Activated naive CD4-positive, alpha-beta T cell (primary cell): ENCODE measurements around the gene ACSL6.

Experiments
- DNase-seq, 4 experiments: peaks; one replicate each; lab custom pipeline; 2025; lab: John Stamatoyannopoulos, UW

ACSL6 gene

DNA sequence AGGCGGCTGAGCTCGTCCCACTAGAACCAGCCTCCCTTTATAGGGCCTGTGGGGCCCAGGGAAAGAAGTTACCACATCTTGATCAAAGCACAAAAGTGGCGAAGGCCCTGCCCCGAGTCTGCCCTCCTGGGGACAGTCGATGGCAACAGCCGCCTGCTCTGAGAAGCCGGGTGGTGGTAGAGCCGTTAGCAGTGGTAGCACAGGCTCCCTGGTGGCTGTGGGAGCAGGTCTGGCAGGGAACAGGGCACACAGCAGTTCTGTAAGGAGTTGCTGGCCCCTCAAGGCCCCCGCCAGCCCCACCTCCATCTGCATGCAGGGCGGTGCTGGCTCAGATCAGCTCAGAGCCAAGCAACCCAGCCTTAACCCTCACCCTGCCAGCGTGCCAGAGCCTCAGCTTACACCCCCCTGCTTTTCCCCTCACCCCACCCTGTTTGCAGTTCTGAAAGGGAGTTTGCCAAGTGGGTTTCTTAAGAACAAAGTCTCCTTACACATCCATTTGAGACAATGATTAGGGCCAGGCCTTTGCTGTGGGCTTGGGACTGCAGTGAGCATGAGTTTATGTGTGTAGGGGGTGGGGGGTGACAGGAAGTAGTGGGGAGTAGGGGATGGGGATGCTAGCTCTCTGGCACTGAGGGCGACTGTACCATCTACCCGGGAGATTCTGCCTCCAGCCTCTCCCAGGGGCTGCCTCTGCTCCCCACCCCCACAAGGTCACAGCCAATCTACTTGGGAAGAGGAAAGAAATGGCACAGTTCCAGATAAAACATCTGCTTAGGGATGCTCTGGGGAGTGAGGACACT lies 11.8 kb downstream of the ACSL6 start:
- DNase-seq = no peak

DNA sequence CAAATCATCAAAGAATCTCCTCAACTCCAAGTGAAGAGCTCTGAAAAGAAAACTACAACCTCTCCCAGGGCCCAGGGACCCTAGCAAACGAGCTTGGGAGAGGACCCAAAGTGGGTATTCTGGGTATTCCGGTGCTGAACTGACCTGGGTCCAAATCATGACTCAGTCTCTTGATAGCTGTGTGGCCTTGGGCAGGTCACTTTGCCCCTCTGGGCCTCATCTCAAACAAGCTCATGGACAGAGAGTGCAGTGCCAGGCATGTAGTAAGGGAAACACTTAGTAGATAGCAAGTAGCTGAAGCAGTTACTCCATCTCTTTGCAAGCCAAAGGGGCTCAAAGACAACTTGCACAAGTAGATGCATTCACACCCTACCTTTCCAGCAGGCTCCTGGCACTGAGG lies 12.4 kb downstream of the ACSL6 start:
- no peak for DNase-seq

DNA sequence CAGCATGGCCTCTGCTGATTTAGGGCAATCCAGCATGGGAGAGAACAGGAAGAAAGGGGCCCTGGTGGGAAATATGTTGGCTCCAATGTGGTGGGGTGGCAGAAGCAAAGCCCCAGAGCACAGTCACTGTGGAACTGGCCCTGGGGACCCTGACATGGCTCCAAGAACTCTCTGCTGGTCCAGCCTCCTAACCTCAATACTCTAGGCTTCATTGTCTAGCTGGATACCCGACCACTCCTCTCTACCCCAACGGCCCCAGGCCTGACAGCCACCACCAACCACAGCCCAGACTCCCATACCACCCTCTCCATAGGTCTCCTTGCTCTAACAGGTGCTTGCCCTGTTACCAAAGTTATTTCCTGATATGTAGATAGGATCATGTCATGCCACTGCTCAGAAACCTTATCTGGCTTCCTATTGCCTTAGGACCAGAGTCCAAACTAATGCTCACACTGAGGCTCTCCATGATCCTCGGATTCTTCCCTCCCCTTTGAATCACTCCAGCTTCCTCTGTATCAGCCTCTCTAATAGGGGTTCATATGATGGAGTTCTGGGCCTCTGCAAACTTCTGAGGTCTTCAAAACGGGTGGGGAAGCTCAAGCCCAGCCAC lies 12.9 kb downstream of the ACSL6 start:
- no peak for DNase-seq

DNA sequence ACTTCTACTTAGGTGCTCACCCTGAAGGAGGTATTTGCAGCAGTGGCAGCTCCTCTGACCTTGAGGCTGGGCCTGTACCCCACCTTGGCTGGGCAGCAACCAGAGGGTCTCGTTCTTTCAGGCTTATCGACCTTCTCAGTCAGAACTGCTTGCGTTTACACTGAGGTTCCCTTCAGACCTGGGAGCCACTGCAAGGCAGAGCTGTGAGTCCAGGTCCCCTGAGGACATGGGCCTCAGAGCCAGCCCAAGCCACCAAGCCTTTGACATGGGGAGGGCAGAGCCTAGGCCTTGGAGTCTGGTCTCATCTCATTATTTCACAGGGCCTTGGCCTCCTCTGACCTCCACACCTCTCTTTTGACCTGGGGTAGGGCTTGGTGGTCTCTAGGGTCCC lies 13.7 kb downstream of the ACSL6 start:
- no peak for DNase-seq

DNA sequence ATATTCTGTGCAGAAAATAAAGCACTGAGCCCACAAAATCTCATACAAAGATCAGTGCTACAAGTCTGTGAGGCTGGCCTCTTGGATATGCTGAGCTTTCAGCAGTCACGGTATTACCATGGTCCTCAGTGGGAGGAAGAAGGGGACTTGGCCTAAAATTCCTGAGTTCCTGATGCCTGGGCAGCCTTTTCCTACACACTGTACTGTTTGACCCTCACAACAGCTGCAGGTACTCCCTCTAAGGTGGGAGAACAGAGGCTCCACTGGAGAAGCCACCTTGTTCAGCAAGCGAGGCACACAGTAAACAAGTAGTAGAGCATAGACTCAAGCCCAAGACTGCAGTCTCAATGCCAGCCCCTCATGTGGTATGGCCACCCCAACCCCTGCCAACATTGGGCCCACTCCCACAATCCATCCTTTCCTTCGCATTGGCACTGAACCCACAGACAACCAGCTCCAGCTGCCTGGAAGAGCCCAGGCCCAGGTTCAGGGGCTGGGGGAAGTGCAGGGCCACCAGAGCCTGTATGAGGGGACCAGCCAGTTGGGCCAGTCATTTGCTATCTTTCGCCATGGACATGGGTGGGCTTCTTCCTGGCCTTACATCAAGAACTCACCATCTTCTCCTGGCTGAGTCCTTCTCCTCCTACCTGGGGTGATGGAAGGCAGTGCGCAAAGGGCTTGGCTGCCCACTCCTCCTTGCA lies 14.3 kb downstream of the ACSL6 start:
- DNase-seq = no peak

DNA sequence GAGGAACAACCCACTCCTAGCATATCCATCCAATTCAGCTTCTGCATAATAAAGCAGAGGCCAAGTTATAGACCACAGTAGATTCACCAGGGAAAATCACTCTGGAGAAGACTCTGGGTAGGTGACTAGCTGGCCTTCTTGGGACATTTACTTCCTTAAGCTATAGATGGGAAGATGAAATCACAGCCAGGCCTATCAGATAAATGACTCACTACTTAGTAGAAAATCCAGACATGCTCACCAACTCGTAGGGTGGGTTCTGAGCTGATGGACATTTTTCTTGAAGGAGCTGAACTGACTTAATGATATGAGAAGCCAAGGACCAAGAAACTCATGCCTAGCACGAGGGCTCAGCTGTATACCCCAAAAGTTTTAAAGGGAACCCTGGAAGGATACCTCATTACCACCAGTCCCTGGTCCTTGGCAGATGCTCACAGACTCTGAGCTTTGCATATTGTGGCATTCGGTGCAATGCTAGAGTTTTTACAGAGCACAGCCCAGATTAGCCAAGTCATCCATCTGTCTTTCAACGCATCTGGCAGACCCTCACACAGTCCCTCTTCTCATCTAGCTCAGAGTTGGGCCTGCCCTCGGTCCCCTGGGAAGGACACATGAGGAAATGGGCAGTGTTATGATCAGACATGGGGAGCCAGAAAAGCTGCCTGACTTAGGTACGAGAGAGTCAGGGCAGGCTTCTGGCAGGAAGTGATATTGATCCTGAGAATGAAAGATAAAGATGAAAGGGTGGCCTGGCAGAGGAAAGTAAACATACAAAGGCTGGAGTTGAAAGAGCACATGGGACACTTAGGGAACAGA lies 15.0 kb downstream of the ACSL6 start:
- DNase-seq = no peak

DNA sequence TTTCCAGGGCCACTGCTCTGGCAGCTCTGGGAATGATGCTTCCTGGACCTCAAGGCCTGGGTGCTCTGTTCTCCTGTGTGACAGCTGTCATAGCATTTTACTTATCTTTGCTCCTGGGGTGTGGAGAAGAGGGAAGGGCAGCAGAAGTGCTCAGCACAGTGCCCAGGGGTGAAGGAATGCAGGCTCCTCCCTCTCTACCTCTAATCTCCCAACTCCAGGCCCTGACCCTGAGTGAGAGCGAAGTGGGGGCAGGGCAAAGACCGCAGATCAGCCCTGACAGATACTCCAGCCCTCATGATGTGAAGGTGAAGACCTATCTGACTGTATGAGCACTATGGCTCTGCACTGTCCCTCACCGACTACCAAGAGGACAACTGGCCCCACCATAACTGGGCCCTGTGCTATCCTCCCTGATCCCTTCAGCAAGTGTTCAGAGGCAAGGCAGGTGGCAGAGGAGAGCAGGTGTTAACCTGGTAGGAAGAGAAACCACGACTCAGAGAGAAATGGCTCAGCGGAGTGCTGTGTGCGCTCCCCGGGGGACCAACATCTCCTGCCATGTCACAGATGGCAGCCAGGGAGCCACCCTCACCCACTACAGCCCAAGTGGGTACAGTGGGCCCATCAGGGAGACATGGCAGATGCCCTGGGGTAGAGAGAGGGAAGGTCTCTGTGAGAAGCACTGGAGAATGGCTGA lies 16.8 kb downstream of the ACSL6 start:
- no peak for DNase-seq

DNA sequence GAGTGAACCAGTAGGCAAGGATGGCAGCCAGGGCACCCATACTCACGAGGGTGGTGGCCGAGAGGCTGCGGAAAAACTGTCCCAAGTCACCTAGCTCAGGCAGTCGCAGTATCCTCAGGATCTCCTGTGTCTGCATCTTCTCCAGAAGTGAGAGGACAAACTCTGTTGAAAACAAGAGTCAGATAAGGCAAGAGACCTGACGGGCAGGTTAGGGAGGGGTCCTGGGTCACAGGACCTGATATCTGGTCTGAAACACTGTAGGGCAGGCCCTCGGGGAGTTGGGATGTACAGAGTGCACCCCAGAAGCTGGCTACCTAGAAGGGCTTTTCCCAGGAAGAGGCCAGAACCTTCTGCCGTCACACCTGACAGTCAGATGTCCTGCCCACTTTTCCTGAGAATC lies 17.4 kb downstream of the ACSL6 start:
- DNase-seq = no peak

DNA sequence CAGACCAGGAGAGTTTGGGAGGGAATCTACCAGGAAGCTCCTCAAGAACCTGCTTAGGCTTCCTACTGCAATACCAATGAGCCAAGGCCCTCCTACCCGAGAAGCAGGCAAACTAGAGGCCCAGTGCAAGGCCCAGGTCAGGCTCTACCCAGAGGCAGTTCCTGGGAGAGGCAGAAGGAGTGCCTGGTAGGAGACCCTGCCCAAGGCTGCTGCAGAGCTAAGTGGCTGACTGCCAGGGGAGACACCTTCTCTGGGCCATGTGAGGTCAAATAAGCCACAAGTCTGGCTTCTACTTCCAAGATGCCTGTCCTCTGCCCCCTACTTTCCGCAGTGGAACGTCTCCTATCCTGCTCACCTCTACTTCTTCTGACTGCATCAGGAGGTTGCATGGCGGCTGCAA lies 17.8 kb downstream of the ACSL6 start:
- DNase-seq = no peak

DNA sequence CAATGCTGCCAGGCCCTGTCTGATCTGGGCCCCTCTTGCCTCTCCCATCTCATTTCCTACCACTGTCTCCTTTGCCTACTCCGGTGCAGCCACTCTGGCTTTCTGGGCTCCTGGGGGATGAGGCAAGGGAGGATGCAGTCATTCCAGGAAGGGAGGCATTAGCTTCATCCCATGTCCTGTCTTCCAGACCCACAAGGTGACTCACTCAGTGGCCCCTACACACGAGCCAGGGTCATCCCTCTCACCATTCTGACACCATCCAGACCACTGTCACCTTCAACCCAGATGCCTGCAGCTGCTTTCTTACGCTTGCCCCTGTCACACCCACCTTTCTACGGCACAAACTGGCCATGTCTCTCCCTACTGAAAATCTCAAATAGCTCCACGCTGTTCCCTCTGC lies 19.1 kb downstream of the ACSL6 start:
- DNase-seq = no peak

DNA sequence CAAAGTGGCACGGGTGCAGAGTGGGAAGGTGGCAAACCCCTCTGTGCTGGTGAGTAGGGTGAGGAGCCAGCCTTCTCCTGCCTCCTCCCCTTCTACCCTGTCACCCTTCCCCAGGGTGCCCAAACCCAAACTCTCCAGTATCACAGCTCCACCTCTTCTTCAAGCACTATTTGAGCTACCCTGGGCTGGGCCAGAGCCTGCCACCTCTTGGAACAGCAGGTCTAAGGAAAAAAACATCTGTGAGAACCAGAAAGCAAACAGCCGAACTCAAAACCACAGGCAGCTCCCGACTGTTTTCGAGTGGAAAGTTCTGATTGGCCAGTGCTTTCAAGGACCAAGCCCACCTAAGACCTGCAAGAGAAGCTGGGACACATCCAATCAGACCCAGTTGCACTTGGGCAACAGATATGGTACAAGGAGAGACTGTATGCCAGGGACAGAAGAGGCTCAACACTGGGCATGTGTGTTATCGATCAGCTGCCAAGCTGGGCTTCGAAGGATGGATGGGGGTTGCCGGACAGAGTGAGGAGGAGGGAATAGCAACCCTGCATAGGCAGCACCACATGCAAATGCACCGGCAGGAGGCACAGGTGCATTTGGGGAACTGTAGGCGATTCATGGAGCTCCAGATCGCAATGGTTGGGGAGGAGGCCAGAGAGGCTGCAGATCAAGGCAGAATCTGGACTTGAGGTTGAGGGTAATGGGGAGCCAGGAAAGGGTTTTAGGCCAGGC lies 19.7 kb downstream of the ACSL6 start:
- DNase-seq = no peak

DNA sequence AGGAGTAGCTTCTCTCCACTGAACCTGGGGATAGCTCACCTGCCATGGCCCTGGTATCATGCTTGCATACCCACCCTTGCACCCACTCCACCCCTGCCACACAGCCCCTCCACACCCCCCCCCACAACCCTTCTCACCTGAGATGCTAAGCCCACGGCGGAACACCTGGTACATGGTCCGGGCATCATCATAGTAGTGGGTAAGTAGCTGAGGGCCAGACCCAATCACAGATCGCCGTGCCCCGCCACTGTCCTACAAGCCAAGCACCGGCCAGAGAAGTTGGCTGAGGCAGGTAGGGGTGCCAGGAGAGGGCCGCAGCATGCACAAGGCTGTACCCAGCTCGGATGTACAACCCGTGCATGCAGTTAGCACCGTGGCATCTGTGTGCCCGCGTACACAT lies 20.7 kb downstream of the ACSL6 start:
- DNase-seq = no peak

DNA sequence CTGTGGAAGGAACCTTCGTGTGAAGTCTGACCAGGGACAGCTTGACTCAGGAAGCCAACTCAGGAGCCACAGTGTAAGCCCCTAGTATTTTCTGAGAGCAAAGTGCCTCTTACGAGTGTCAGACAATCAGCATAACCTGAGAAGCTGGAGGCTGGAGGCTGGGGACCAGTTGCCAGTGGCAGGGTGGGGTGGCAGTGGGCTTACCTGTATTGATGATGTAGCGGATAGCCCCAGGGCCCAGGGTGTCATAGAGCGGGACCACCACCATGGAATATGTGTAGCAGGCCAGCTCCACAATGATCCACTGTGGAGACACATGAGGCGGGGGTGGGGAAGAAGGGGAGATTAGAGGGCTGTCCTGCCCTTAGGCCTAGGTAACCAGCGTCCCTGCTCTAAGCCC lies 22.9 kb downstream of the ACSL6 start:
- DNase-seq = no peak

DNA sequence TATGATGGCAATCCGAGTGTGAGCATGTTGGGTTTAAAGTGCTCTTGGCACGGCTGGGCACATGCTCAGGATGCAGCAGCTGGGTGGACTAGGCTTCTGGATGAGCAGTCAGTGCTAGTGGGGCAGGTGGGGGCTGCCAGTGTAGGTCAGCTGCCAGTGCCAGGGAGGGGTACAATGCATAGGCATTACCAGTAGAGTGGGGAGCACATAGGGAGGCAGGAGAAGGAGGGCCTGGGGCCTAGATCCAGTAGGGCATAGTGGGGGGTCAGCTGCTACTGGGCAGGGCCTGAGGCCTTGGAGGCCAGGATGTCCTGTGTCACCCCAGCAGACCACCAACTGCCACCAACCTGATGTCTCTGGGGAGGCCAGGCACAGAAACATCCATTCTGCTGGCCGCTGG lies 24.2 kb downstream of the ACSL6 start:
- DNase-seq = no peak

DNA sequence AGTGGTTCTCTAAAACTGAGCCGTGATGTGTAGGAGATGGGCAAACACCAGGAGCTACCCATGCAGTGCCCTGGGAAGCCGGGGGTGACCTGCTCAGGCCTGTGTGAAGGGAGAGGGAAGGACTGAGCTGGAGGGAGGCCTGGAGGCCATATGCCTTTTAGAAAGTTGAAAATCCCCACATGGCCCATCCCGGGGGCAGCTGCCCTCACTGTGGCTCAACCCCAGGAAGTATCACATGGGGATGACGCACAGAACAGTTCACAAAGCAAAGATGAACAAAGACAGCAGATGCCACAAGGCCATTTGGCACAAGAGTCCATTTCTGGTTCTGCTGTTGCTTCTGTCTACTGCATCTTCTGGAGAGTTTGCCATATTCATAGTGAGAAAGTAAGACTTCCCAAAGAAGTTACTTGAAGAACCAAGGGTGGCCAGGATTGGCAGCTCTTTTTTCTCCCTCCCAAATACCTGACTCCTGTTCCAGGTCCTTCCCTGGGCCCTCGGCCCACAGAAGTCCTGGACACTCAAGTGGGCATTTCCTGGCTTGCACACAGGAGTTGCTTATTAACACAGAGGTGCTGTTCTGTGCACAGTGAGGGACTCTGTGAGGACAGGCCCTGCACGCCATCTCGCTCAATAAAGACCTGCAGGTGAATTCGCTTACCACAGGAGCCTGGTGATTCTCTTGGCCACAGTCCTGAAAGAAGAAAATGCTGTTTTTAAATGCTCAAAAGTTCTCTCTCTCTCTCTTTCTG lies 25.1 kb downstream of the ACSL6 start:
- DNase-seq = no peak

DNA sequence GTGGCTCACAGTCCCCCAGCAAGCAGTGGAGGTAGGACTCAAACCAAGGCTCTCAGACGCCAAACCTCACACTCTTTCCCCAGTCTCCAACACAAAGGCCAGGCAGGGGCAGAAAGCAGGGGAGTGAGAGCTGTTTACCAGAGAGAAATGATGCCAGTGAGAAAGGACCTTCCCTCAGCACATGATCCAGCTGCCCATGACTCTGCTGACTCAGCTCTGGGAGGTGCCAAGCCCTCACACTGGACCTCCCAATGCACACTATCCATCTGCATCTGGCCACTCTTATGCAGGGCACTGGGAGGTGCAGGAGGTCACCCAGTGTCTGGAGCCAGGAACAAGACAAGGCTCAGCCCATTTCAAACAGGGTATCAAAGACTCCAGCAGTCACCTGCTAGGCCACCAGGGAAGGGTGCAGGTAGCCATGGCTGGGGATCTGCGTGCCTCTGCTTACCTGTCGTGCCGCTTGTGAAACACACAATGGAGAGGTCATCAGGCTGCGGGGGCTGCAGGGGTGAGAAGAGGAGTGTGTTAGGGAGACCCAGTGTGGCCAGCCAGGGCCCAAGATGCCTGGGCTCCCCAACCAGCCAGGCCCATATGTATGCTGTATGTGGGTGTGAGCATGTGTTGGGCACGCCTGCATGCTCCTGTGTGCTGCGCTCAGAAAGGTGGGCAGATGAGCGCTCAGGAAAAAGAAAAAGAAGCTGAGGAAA lies 26.3 kb downstream of the ACSL6 start:
- no peak for DNase-seq

DNA sequence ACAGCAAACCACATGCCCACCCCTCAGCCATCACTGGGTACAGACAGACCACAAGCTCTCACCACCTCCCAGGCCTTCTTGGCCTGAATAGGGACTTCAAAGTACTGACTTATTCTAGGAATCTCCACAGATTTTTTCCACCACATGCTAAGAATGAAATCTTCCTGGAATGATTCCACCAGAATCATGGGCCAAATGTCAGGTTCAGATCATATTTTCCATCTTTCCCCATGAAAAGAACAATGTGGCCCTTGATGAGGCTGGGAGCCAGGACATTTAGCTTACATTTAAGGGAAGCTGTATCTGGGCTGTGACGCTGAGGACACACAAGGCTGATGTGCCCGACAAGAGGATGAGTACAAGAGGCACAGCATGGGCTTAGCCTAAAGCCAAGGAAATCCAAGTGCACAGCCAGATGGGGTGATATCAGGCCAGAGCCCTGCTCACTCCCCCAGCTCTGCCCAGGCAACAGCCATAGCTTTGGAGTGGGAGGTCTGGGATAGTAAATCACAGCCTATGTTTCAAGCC lies 28.1 kb downstream of the ACSL6 start:
- DNase-seq = no peak

DNA sequence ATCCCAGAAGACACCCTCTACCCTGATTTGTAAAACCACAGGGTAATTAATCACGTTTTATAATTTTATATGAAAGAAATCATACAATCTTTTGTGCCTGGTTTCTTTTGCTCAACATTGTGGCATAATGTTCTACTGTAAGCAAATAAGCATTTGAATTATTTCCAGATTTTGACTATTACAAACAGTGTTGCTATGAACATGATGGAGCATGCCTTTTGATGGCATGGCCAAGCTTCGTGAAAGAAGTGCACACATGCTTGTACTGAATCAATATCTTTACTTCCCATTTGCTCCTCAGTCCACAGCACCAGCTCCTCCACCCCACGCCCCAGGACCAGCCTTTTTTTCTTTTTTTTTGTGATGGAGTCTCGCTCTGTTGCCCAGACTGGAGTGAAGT lies 29.9 kb downstream of the ACSL6 start:
- DNase-seq = no peak

DNA sequence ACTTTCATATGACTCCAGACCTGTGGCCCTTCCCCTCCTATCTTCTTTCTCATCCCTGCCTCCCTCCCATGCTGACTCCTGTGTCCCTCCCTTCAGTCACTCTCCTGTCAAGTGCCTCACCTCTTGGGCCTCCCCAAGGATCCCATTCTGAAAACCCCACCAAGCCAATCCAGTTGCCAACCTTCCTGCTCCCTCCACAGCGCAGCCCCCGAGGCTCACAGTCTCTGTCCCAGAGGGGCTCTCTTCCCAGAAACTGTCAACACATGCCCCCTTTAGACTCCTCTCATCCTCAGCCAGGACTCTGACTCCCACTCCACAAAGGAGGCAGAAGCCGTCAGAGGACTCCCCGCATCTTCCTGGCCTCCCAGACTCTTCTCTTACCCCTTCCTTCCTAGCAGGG lies 30.8 kb downstream of the ACSL6 start:
- no peak for DNase-seq

DNA sequence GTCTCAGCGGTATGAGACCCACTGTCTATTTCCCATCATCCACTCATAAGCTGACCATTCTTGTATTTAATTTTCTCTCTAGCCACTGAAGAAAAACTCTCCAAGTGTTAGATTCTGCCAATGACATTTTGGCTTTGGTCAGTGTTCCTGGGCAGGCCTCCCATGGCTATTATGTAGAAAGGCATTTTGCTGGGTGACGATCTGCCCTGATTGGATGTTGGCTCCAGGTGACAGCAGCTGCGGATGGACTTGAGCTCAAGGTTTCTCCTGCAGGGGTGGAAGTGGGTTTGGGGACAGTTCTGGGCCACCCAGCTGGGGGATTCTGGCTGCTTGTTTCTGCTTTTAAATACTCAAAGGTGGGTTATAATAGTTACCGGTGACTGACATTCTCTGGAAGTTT lies 31.6 kb downstream of the ACSL6 start:
- no peak for DNase-seq
